ENCODE measurements around the gene ZNF107. TPM values are rescaled to one million over a fixed set of nuclear protein-coding genes. Genes with fewer than 3 reads are reported as not detected.

ZNF107 gene
- total RNA-seq, 2 experiments from 2014 or later: 12.9 to 13.0 TPM

DNA sequence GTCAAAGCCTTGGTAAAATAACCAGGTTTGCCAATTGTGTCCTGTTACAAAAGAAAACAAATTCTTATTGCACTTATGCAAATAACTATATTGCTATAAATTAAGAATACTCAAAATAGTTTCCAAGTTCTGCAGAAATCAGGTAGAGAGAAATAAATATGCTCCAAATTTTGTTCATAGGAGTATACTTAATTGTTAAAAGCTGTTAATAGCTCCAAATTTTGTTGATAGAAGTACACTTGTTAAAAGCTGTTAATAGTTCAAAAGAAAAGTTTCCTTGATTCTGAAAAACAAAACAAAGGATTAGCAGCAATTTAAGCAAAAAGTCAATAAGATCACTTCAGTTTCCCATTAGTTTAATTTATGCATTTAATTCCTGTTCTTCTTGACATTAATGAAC is 81.9 kb downstream of the ZNF107 start:
- POLR2A ChIA-PET: no interaction called here
- no peak overlapping the region for H3K4me3 Mint-ChIP-seq
- no peak overlapping the region for H3K27ac Mint-ChIP-seq
- intact Hi-C loops (cut with micrococcal nuclease): no loop called here
- H3K27me3 Mint-ChIP-seq: no peaks in the 10 kb centered on the region
- TF ChIP-seq CTCF (IDR thresholded peaks at IDR 0.05): no peak
- H3K4me1 Mint-ChIP-seq (ENCODE audit: low read depth): no peaks in the 10 kb centered on the region
- no peaks in the 10 kb centered on the region for H3K36me3 Mint-ChIP-seq (ENCODE audit: low read depth)
- CTCF ChIA-PET: no interaction called here
- DNase-seq (no peak), ATAC-seq (no peak)
- H3K9me3 Mint-ChIP-seq: peaks cover 9% of the 10 kb centered on the region

DNA sequence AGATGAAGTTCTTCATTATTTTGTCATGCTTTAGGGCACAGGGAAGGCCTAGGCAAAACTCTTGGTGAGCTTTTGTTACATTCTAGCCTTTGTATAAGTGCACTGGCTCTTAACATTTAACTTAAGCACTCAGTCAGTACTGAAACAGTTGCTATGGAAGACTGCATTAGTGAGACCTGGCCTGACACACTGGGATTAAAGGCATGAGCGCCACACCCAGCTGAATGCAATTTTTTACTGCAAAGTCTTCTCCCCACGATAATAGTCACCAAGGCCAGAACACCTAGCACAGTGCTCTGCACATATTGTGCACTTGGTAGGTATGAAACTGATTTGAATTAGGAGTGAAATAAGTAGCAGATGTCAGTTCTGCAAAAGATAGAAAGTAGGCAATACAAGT is 87.1 kb downstream of the ZNF107 start:
- intact Hi-C loops (cut with micrococcal nuclease): no loop called here
- H3K4me1 Mint-ChIP-seq (ENCODE audit: low read depth): no peaks in the 10 kb centered on the region
- ATAC-seq: no peak
- H3K36me3 Mint-ChIP-seq (ENCODE audit: low read depth): no peaks in the 10 kb centered on the region
- POLR2A ChIA-PET: interaction anchor here (0.9 kb wide), 1 partner anchor 12 kb away, joined by 3 read pairs; no protein-coding TSS in a partner anchor
- no peak for DNase-seq
- H3K27ac Mint-ChIP-seq: no peak overlapping the region
- H3K4me3 Mint-ChIP-seq: no peak overlapping the region
- no peaks in the 10 kb centered on the region for H3K9me3 Mint-ChIP-seq
- TF ChIP-seq CTCF (IDR thresholded peaks at IDR 0.05): no peak
- H3K27me3 Mint-ChIP-seq: no peaks in the 10 kb centered on the region
- CTCF ChIA-PET: no interaction called here

DNA sequence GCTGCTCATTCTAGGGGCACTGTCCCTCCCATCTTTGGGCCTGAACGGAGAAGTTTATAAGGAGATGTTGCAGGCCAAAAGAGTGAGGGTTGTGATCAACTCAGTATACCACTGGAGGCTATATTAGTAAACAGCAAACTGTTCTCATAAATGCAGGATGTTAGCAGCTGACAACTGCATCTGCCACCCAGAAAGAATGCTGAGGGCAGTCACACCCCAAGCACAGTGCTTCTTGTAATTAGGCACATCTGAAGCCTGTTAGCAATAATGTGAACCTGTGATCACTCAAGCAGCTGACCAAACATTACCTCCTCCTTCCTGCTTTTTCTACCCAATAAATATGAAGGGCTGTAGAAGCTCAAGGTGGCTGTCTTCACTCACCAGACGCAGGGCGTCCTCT is 89.9 kb downstream of the ZNF107 start:
- ATAC-seq (no peak), DNase-seq (no peak)
- TF ChIP-seq CTCF (IDR thresholded peaks at IDR 0.05): no peak
- no peaks in the 10 kb centered on the region for H3K4me1 Mint-ChIP-seq (ENCODE audit: low read depth)
- no peak overlapping the region for H3K27ac Mint-ChIP-seq
- ChIA-PET POLR2A (no interaction called here), CTCF (no interaction called here)
- intact Hi-C loops (cut with micrococcal nuclease): no loop called here
- H3K9me3 Mint-ChIP-seq: no peaks in the 10 kb centered on the region
- H3K4me3 Mint-ChIP-seq: no peak overlapping the region
- no peaks in the 10 kb centered on the region for H3K27me3 Mint-ChIP-seq
- H3K36me3 Mint-ChIP-seq (ENCODE audit: low read depth): no peaks in the 10 kb centered on the region

GRCh38 chr7:64758151-64758550 is 92.2 kb downstream of the ZNF107 start:
- no peak overlapping the region for H3K27ac Mint-ChIP-seq
- ATAC-seq (no peak), DNase-seq (no peak)
- intact Hi-C loops (cut with micrococcal nuclease): no loop called here
- POLR2A ChIA-PET: no interaction called here
- no peak overlapping the region for H3K4me3 Mint-ChIP-seq
- no peak for TF ChIP-seq CTCF (IDR thresholded peaks at IDR 0.05)
- no peaks in the 10 kb centered on the region for H3K4me1 Mint-ChIP-seq (ENCODE audit: low read depth)
- CTCF ChIA-PET: no interaction called here
- H3K27me3 Mint-ChIP-seq: no peaks in the 10 kb centered on the region
- no peaks in the 10 kb centered on the region for H3K36me3 Mint-ChIP-seq (ENCODE audit: low read depth)
- H3K9me3 Mint-ChIP-seq: no peaks in the 10 kb centered on the region

Small RNA genes within 50 kb of the gene (microRNA-seq; reads per million reads assigned to microRNA genes)
- not detected for gene MIR6839 (ENCODE audit: borderline microRNAs expressed, borderline replicate concordance)

Other genes with a start within 250 kb of the ZNF107 start
- 10 to 100 TPM; 13.6 to 13.7 TPM for gene ZNF680, start 103.1 kb upstream of the ZNF107 start, total RNA-seq
- gene ZNF138, start 128.3 kb downstream of the ZNF107 start, total RNA-seq: 10 to 100 TPM in 1 of 2 experiments, 1 to 10 TPM in 1; 9.4 to 11.7 TPM
- 10 to 100 TPM; 11.3 to 11.9 TPM for gene ZNF273, start 237.1 kb downstream of the ZNF107 start, total RNA-seq